Measurements from ENCODE around the gene TMEM26. TPM values are rescaled to one million over a fixed set of nuclear protein-coding genes. Genes with fewer than 3 reads are reported as not detected.

TMEM26 gene
- total RNA-seq, 2 experiments from 2014 or later: not detected

DNA sequence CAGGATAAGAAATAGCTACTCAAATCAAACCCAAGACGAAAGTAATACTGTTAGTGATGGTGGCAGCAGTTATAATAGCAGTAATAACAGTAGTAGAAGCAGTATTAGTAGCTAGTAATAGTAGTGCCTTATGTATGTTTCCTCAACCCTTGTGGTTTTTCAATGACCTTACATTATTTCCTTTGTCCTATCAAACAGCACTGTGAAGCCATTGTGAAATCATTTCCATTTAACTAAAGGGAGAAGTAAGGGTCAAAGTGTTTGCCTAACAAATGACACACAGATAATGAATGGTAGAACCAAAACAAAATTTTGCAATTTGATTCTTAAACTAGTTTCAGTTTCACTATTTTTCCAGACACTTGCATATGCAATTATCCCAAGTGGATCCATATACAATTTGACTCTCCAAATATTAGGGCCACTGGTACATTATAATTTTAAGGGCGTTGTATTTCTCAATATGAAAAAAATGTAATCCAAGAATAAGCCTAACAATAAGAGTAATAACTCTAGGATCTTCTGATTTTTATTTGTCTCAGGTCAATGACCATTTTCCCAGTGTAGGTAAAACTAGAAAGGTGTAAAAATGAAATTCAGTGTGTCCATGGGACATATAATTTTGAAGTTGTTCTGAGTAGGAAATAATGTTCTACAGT is 33.7 kb upstream of the TMEM26 start:
- DNase-seq (no peak), ATAC-seq (no peak)
- H3K27me3 Mint-ChIP-seq: no peaks in the 10 kb centered on the region
- H3K4me3 Mint-ChIP-seq: no peak overlapping the region
- no peaks in the 10 kb centered on the region for H3K4me1 Mint-ChIP-seq (ENCODE audit: low read depth)
- ChIA-PET CTCF (no interaction called here), POLR2A (no interaction called here)
- no peaks in the 10 kb centered on the region for H3K36me3 Mint-ChIP-seq (ENCODE audit: low read depth)
- H3K27ac Mint-ChIP-seq: no peak overlapping the region
- H3K9me3 Mint-ChIP-seq: no peaks in the 10 kb centered on the region
- TF ChIP-seq CTCF (IDR thresholded peaks at IDR 0.05): no peak
- intact Hi-C loops (cut with micrococcal nuclease): no loop called here

DNA sequence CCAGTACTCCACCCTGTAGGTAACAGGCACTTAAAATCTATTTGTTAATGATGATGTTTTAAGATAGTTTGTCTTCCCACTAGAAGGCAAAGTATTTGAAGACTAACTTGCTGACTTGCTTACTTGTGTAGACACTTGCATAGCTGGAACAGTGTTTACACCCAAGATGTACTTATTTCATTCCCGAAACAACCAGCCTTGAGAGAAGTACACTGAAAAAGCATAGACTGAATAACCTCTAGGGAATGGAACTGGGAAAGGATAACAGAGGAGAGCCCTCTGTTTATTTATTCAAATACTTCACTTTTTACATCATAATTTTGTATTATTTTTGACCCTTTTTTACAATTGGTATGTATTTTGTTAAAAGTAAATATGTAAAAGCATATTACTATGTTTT is 33.1 kb upstream of the TMEM26 start:
- TF ChIP-seq CTCF (IDR thresholded peaks at IDR 0.05): no peak
- DNase-seq: no peak
- Mint-ChIP-seq H3K4me1 (ENCODE audit: low read depth) (no peaks in the 10 kb centered on the region), H3K4me3 (no peak overlapping the region), H3K27me3 (no peaks in the 10 kb centered on the region), H3K9me3 (no peaks in the 10 kb centered on the region), H3K27ac (no peak overlapping the region), H3K36me3 (ENCODE audit: low read depth) (no peaks in the 10 kb centered on the region)
- POLR2A ChIA-PET: no interaction called here
- ATAC-seq: no peak
- CTCF ChIA-PET: interaction anchor here (1.2 kb wide), 1 partner anchor 8 kb away, joined by 3 read pairs; no protein-coding TSS in a partner anchor
- intact Hi-C loops (cut with micrococcal nuclease): no loop called here

DNA sequence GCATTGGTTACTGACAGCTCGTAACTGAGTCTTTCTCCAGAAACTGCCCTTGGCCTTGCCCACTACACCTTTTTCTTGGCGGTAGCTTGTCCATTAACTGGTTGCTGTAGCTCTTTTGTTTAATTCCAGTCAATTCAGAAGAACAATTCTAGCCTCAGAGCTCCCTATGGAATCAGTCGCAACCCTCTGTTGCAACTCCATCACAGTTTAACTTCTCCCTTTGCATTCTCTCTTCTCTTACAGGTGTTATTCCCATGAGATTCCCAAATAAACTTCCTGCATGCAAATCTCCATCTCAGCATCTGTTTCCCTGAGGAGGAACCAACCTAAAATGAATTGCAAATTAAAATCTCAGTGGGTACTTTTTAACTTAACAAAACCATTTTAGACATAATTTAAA is 28.4 kb upstream of the TMEM26 start:
- ChIA-PET CTCF (interaction anchor here (0.6 kb wide), 1 partner anchor 65 kb away, joined by 3 read pairs; no protein-coding TSS in a partner anchor), POLR2A (interaction anchor here (0.8 kb wide), 1 partner anchor 14 kb away, joined by 3 read pairs; no protein-coding TSS in a partner anchor)
- Mint-ChIP-seq H3K27ac (no peak overlapping the region), H3K4me3 (no peak overlapping the region), H3K9me3 (no peaks in the 10 kb centered on the region), H3K36me3 (ENCODE audit: low read depth) (no peaks in the 10 kb centered on the region), H3K27me3 (peaks cover 1% of the 10 kb centered on the region), H3K4me1 (ENCODE audit: low read depth) (no peaks in the 10 kb centered on the region)
- ATAC-seq: no peak
- intact Hi-C loops (cut with micrococcal nuclease): no loop called here
- TF ChIP-seq CTCF (IDR thresholded peaks at IDR 0.05): no peak
- DNase-seq: no peak

DNA sequence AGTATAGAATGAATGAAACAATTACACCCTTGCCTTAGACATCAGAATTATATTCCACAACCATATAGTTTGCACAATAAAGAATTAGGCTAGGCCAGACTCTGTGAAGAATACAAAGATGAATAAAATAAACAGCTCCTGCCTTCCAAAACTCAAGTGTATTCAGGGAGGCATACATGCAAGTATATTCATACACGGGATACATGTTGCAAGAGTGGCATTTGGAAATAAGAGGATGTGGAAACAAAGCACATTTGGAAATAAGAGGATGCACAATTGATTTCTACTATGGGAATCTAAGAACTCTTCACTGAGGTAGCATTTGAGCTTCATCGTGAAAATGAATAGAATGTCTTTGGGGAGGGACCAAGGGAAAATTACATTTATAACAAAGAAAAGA is 27.0 kb upstream of the TMEM26 start:
- Mint-ChIP-seq H3K4me3 (no peak overlapping the region), H3K27ac (no peak overlapping the region), H3K9me3 (no peaks in the 10 kb centered on the region), H3K36me3 (ENCODE audit: low read depth) (no peaks in the 10 kb centered on the region), H3K27me3 (peaks cover 2% of the 10 kb centered on the region), H3K4me1 (ENCODE audit: low read depth) (no peaks in the 10 kb centered on the region)
- ChIA-PET POLR2A (no interaction called here), CTCF (interaction anchor here (0.7 to 1.3 kb wide), 2 partner anchors 14 to 270 kb away, joined by 3 read pairs; no protein-coding TSS in a partner anchor)
- no peak for DNase-seq
- ATAC-seq: no peak
- intact Hi-C loops (cut with micrococcal nuclease): no loop called here
- TF ChIP-seq CTCF (IDR thresholded peaks at IDR 0.05): no peak

- intact Hi-C loops (cut with micrococcal nuclease): no loop called here
- POLR2A ChIA-PET: no interaction called here
- H3K4me1 Mint-ChIP-seq (ENCODE audit: low read depth): no peaks in the 10 kb centered on the region
- peaks cover 2% of the 10 kb centered on the region for H3K27me3 Mint-ChIP-seq
- no peak for ATAC-seq
- CTCF ChIA-PET: no interaction called here
- DNase-seq: no peak
- no peaks in the 10 kb centered on the region for H3K9me3 Mint-ChIP-seq
- no peak overlapping the region for H3K27ac Mint-ChIP-seq
- no peak overlapping the region for H3K4me3 Mint-ChIP-seq
- no peak for TF ChIP-seq CTCF (IDR thresholded peaks at IDR 0.05)
- no peaks in the 10 kb centered on the region for H3K36me3 Mint-ChIP-seq (ENCODE audit: low read depth)
These were observed 25.6 kb upstream of the TMEM26 start for GRCh38 chr10:61478621-61479312.

All from activated CD8-positive, alpha-beta T cell treated with anti-CD3 and anti-CD28 coated beads for 36 hours (primary cell).